ENCODE data around the gene SCN9A. TPM values are rescaled to one million over a fixed set of nuclear protein-coding genes. Genes with fewer than 3 reads are reported as not detected.
"Not testable (repeated sequence)": the region's sequence is repeated elsewhere in the genome, so short reads cannot be mapped to it uniquely, and the experiment has no call there.

Gene SCN9A
- total RNA-seq, 1 experiment from 2014 or later: 0.86 TPM

GRCh38 chr2:166375195-166375735, 479 bp downstream of the SCN9A start:
- peak; percentile 35 for DNase-seq (ENCODE audit: low read depth)

DNA sequence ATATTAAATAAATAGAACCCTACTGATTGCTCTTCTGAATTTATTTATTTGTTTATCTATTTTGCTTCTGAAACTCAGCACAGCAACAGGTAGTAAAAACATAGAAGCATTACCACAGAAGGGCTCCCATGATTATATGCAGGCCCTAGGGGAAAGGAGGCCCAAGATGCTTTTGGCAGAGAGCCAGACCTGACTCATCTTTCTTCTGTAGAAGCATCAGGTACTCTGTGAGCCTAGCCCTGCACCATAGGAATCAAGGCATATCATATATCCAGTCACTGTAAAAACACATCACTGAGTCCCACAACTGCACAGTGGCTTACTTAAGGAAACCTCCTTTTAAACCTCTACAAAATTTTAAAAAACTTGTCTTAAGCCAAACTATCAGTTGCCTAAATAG, 1.8 kb downstream of the SCN9A start:
- peak; percentile 74 for DNase-seq (ENCODE audit: low read depth)

DNA sequence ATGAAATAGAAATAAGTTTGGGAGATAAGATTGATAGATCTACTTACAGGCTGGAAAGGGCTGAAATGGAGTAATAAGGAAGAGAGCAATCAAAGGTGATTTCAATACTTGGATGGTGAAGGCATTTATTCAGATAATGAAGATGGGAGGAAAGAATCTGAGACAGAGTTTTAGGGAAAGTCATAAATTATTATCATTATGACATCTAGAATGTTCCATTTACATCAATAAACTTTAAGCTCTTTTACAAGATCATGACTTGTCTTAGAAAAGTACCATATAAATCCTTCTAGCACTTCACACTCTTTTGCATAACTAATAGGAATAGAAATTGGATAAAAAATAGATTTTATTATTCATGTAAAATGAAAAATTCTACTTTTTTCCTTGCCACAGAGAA, 2.2 kb downstream of the SCN9A start:
- no peak for DNase-seq (ENCODE audit: low read depth)

DNA sequence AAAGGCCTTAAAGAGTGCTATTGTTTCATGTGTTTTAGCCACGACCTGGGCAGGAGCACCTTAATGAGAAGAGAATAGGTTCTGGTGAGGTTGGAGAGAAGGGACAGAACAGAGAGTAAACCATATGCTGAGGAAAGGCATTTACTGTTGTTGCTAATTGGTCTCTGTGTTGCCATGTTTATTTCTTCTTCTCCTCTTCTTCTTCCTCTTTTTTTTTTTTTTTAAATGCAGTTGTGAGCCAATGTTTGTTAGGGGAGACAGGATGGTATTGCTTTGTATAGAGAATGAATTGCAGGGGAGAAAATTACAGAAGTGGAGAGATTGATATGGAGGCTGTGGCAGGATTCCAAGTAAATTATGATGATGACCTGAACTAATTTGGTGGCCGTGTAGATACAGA, 2.6 kb downstream of the SCN9A start:
- DNase-seq (ENCODE audit: low read depth): no peak

- no peak for DNase-seq (ENCODE audit: low read depth)
Observed at GRCh38 chr2:166372046-166372445, 3.7 kb downstream of the SCN9A start.

DNA sequence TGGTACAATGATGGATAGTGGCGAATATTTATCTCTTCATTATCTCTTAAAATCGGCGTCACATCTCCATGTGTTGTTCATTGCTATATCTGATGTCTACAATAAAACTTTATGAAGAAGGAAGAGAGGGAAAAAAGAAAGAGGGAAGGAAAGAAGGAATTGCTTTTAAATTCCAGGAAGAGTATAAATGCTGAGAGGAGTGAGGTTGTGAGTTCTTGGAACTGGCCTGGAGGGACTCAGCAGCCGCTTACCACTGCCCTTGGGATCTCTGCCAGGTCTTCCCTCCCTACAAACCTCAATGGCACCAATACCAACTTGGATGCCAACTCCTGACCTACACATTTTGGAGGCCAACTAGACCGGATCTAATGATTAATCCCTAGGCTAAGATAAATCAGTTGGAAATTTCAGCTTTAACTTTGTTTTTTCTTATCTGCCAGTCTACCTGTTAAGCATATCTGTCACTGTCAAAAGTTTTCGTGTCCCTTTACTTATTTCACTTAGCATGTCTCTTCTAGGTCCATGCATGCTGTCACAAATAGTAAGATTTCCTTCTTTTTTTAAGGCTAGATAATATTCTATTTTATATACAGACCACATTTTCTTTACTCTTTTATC, 9.8 kb downstream of the SCN9A start:
- DNase-seq (ENCODE audit: low read depth): peak; percentile 68

DNA sequence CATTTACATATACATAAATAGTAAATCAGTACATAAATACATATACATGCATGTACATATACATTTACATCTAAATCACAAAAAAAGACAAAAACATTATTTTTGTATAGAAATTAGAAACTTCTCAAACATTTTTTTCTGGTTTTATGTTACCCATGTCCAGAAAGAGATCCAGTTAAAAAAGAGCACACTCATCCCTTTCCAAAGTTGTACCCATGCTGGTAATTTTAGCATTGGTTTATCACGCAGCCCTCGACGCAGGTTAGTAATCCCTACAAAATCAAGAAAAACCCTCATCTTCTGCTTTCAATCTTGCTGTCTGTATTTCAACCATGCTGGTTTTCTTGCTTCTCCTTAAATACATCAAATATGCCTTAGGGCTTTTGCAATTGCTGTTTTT, 10.5 kb downstream of the SCN9A start:
- no peak for DNase-seq (ENCODE audit: low read depth)

- no peak for DNase-seq (ENCODE audit: low read depth)
Observed at GRCh38 chr2:166364476-166365161, 11.1 kb downstream of the SCN9A start.

DNA sequence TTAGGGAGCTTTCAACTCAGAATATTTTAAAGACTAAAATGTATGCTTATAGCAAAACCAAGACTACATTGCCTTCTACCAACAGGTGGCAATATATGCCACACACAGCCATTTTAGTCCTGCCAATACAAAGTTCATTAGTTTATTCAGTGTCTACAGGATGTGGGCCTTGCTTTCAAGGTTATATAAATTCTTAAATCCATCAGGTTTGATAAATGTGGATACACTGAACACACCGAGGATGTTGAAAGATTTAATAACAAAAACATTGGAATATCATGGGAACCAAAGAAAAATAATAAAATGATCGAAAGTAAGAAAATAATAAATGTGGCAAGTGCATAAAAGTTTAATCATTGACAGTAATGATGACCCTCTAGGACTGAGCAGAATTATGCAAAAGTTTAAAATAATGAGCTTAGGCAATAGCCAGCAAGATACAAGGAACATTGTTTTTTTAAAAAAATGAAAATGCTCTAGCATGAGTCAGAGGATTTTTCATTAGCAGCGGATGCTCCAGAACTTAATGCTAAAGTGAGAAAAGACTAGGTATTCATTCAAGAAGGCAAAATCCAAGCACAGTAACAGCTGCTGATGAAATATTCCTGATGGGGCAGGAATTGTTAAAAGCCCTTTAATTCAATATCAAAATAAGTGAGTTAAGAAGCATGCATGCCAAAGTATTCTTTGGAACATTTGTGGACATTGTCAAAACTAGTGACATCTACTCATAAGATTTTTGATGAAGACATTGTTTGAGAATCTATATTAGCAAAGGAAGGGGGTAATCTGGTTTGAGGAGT, 14.2 kb downstream of the SCN9A start:
- peak; percentile 31 for DNase-seq (ENCODE audit: low read depth)

- DNase-seq (ENCODE audit: low read depth): no peak
Observed at GRCh38 chr2:166360906-166361305, 14.8 kb downstream of the SCN9A start.

- no peak for DNase-seq (ENCODE audit: low read depth)
Observed at GRCh38 chr2:166360426-166360825, 15.3 kb downstream of the SCN9A start.

GRCh38 chr2:166357950-166358321, 17.8 kb downstream of the SCN9A start:
- DNase-seq (ENCODE audit: low read depth): not testable (repeated sequence)

- DNase-seq (ENCODE audit: low read depth): no peak
Observed at GRCh38 chr2:166357068-166357949, 18.4 kb downstream of the SCN9A start.

DNA sequence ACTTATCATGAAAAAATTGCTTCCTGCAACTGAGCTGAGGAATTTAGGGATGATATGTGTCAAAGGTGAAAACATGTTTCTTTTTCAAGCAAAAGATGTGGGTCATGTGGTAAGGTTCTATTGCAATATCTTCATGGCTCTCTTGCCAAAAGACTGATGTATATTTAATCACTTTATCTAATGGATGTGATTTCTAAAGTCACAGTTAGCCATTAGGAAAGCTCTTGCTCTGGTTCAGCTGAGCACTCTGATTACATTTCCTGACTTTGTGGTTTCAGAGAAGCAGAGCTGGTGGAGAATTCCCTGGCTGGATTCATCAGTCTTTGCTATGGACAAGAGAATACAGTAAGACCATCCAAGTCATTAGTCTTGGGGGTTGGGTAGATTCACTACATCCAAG, 24.4 kb downstream of the SCN9A start:
- peak; percentile 12 for DNase-seq (ENCODE audit: low read depth)

- DNase-seq (ENCODE audit: low read depth): no peak
Observed at GRCh38 chr2:166350525-166350924, 25.2 kb downstream of the SCN9A start.

DNA sequence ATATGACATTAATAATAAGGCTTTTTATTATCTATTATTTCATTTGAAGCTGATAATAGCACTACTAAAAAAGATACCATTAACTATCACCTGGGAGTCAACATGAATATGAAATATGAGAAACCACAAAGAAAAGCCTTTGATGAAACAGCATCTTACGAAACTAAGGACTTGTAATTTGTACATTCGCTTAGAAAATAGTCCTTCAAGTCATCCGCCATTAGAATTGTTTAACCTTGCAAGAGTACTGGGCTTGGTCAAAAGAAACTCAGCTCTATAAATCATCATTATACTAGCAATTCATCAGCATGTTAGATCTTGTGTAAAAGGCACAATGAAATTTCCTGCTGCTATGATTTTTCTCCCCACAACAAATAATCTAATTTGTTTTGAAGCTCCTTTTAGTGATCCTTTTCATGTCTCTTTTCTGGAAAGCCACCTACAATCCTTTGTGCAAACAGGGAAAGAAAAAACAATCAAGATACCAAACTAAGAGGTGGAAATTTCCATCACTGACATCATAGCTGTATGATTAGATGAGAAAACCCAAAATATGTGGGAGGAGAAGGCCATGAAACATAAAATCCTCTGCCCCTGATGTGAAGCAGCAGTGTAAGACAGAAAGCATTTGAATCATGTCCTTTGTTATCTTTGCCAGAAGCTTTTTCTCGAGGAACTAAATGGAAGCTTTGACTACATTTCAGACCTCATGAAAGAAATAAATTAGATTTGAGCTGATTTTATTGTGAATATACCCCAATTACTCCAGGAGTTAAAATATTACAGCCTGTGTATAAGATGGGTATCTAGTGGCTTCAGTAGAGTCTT, 31.2 kb downstream of the SCN9A start:
- no peak for DNase-seq (ENCODE audit: low read depth)

- no peak for DNase-seq (ENCODE audit: low read depth)
Observed at GRCh38 chr2:166343467-166343866, 32.3 kb downstream of the SCN9A start.

GRCh38 chr2:166341426-166341825, 34.3 kb downstream of the SCN9A start:
- DNase-seq (ENCODE audit: low read depth): no peak

- DNase-seq (ENCODE audit: low read depth): no peak
Observed at GRCh38 chr2:166338831-166339339, 36.9 kb downstream of the SCN9A start.

DNA sequence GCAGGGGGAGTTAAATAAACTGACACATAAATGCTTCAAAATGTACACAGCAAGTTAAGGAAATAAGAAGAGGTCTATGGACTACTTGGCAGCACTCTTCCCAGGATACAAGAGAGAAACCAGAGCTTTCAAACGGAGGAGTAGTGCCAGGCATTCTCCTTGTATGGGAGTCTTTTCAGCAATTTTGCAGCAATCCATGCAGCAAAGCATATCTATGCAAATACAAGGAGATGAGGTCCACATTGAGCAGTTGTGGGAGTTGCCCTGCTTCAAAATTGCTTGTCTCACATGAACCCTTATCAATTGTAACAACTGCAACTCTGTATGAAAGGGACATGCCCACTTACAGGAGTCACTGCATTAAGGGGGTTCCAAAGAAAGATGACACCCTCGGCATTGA, 37.8 kb downstream of the SCN9A start:
- no peak for DNase-seq (ENCODE audit: low read depth)

GRCh38 chr2:166335284-166335683, 40.5 kb downstream of the SCN9A start:
- no peak for DNase-seq (ENCODE audit: low read depth)

Data from M059J (cell line).